Tibial nerve (tissue), 4 donors: ENCODE results near the gene FAM107A.

Source experiments
- CTCF ChIP-seq, 5 experiments: fragments of 200-600 bp in 3 of 5; fragments of 450-650 bp in 2 of 5; sonication (generic) in 3 of 5; IDR thresholded peaks; one replicate each; pipeline ENCODE4 v1.5.1; 2016 to 2019; ENCODE audit warnings: antibody characterized with exemption in 5 of 5, mild to moderate bottlenecking in 3 of 5, moderate library complexity in 2 of 5
- EP300 ChIP-seq, 2 donors: sonication (generic); formaldehyde crosslinking; IDR thresholded peaks; one replicate each; pipeline ENCODE4 v1.6.1; 2017; ENCODE audit warnings: antibody characterized with exemption in 2 of 2, mild to moderate bottlenecking in 1 of 2
- POLR2A ChIP-seq, 2 donors: fragments of 450-650 bp; IDR thresholded peaks; one replicate each; pipeline ENCODE4 v1.6.1; 2017; ENCODE audit warnings: antibody characterized with exemption in 2 of 2, mild to moderate bottlenecking in 2 of 2, moderate library complexity in 2 of 2

GRCh38 chr3:58534592-58535494 lies 42.3 kb downstream of the FAM107A start:
- TF ChIP-seq CTCF (IDR thresholded peaks at IDR 0.05): no peak
- TF ChIP-seq POLR2A (IDR thresholded peaks at IDR 0.05): no peak
- TF ChIP-seq EP300 (IDR thresholded peaks at IDR 0.05): no peak
